Neutrophil (primary cell): Measurements from ENCODE around the gene KRTAP19-3.

Source experiments
- H3K27ac ChIP-seq: fragments of 200-600 bp; sonication (generic); 2 replicates; pipeline ENCODE4 v1.5.1; 2016; ENCODE audit warnings: mild to moderate bottlenecking, moderate library complexity
- H3K27me3 ChIP-seq: fragments of 200-600 bp; sonication (generic); 2 replicates; pipeline ENCODE4 v1.6.0; 2016; ENCODE audit warnings: mild to moderate bottlenecking
- H3K36me3 ChIP-seq: fragments of 200-600 bp; sonication (generic); 2 replicates; pipeline ENCODE4 v1.5.1; 2017
- H3K4me1 ChIP-seq, 2 experiments: fragments of 200-600 bp in 1 of 2; sonication (generic) in 1 of 2; 1 replicate in 1 of 2; 2 replicates in 1 of 2; pipeline versions ENCODE4 v1.5.1 to v1.6.1; 2013 to 2016; ENCODE audit warnings: low read depth in 1 of 2, low read length in 1 of 2, mild to moderate bottlenecking in 1 of 2, moderate library complexity in 1 of 2; ENCODE audit not compliant: control insufficient read depth in 1 of 2, insufficient read depth in 1 of 2
- H3K4me3 ChIP-seq, 2 experiments: fragments of 200-600 bp in 1 of 2; sonication (generic) in 1 of 2; 1 replicate in 1 of 2; 2 replicates in 1 of 2; pipeline ENCODE4 v1.5.1; 2013 to 2016; ENCODE audit warnings: low read depth in 1 of 2, low read length in 1 of 2, mild to moderate bottlenecking in 1 of 2, moderate library complexity in 1 of 2
- H3K9me3 ChIP-seq: fragments of 200-600 bp; sonication (generic); 2 replicates; pipeline ENCODE4 v1.5.1; 2016
- TF ChIP-seq, protein P1 (sequence below): fragments of 200-600 bp; sonication (generic); IDR thresholded peaks from 2 replicates; pipeline ENCODE4 v1.5.1; 2016; ENCODE audit warnings: antibody characterized with exemption

KRTAP19-3 gene

DNA sequence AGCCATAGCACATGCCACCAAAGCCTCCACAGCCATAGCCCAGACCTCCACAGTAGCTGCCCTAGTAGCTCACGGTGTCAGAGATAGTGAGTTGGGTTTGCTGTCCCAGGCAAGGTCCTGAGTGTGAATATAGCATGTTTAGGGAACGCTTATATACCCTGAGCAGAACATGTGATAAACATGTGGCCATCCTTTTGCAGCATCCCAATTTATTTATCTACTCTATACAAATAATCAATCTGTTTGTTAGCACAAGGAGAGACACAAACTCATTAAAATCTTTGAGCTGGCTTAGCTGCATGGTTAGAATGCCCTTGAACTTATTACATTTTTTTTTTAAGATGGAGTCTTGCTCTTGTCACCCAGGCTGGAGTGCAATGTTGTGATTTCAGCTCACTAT, 4.5 kb downstream of the KRTAP19-3 start, which contains the start of gene KRTAP19-2:
Gene KRTAP19-2, minus strand, starts transcription at position 101 of the 400 bp plus-strand sequence. Its CDS starts 88 bp downstream, at position 13.
- no peaks in the 10 kb centered on the region for H3K36me3 ChIP-seq
- no peak within 1 kb of the TSS for H3K4me3 ChIP-seq
- no peak within 1 kb of the TSS for H3K27ac ChIP-seq
- H3K27me3 ChIP-seq: no peaks in the 10 kb centered on the region
- no peaks in the 10 kb centered on the region for H3K4me1 ChIP-seq
- no peaks in the 10 kb centered on the region for H3K9me3 ChIP-seq
- TF ChIP-seq, protein P1, sequence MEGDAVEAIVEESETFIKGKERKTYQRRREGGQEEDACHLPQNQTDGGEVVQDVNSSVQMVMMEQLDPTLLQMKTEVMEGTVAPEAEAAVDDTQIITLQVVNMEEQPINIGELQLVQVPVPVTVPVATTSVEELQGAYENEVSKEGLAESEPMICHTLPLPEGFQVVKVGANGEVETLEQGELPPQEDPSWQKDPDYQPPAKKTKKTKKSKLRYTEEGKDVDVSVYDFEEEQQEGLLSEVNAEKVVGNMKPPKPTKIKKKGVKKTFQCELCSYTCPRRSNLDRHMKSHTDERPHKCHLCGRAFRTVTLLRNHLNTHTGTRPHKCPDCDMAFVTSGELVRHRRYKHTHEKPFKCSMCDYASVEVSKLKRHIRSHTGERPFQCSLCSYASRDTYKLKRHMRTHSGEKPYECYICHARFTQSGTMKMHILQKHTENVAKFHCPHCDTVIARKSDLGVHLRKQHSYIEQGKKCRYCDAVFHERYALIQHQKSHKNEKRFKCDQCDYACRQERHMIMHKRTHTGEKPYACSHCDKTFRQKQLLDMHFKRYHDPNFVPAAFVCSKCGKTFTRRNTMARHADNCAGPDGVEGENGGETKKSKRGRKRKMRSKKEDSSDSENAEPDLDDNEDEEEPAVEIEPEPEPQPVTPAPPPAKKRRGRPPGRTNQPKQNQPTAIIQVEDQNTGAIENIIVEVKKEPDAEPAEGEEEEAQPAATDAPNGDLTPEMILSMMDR: no peak

DNA sequence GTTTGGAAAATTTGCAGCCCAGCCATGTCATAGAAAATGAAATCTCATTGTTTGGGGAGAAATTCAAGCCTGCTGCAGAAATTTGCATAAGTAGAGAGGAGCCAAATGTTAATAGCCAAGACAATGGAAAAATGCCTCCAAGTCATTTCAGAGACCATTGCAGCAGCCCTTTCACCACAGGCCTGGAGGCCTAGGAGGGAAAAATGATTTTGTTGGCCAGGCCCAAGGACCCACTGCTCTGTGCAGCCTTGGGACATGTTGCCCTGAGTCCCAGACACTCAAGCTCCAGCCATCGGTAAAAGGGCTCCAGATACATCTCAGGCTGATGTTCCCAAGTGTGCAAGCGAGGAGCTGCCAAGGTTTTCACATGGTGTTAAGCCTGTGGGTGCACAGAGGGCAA, 5.6 kb downstream of the KRTAP19-3 start:
- H3K27me3 ChIP-seq: no peaks in the 10 kb centered on the region
- H3K9me3 ChIP-seq: no peaks in the 10 kb centered on the region
- no peak overlapping the region for H3K27ac ChIP-seq
- TF ChIP-seq, protein P1: no peak
- H3K4me3 ChIP-seq: no peak overlapping the region
- H3K4me1 ChIP-seq: no peaks in the 10 kb centered on the region
- no peaks in the 10 kb centered on the region for H3K36me3 ChIP-seq

DNA sequence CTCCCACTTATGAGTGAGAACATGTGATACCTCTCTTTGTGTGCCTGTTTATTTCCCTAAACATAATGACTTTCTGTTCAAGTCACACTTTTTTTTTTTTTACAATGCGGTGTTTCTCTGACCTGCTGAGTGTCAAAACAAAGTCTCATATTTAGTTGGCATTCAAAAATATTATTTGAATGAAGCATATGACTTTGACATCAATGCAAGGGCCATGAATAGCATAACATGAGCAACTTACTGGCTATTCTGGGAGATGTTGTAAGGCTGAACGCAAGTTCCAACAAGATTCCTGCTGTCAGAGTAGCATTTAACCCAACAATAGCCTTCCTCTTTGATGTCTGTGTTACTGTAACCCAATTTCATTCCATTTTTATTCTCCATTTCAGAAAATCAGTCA, 9.7 kb downstream of the KRTAP19-3 start:
- TF ChIP-seq, protein P1: no peak
- H3K27ac ChIP-seq: no peak overlapping the region

DNA sequence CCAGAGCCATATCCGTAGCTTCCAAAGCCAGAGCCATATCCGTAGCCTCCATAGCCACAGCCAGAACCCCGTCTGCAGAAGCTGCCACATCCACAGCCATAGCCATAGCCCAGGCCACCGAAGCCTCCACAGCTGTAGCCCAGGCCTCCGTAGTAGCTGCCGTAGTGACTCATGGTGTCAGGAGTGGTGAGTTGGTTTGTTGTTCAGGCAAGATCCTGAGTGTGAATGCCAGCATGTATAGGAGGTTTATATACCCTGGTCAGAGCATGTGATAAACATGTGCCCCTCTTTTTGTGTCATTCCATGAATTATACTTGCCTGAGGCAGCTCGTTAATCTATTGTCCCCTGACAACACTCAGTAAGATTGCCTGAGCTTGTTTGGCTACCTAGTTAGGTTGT, 11.7 kb downstream of the KRTAP19-3 start, which contains the start of gene KRTAP19-1:
Gene KRTAP19-1, minus strand, starts transcription at position 223 of the 400 bp plus-strand sequence. Its CDS starts 50 bp downstream, at position 173.
- Histone ChIP-seq H3K9me3 (no peaks in the 10 kb centered on the region), H3K27me3 (no peaks in the 10 kb centered on the region), H3K36me3 (no peaks in the 10 kb centered on the region), H3K4me1 (no peaks in the 10 kb centered on the region), H3K4me3 (no peak within 1 kb of the TSS), H3K27ac (no peak within 1 kb of the TSS)
- TF ChIP-seq, protein P1: no peak

More for the DNA sequence above, 9.7 kb downstream of the KRTAP19-3 start:
- Histone ChIP-seq H3K4me3 (no peak overlapping the region), H3K9me3 (no peaks in the 10 kb centered on the region), H3K27me3 (no peaks in the 10 kb centered on the region), H3K4me1 (no peaks in the 10 kb centered on the region), H3K36me3 (no peaks in the 10 kb centered on the region)

DNA sequence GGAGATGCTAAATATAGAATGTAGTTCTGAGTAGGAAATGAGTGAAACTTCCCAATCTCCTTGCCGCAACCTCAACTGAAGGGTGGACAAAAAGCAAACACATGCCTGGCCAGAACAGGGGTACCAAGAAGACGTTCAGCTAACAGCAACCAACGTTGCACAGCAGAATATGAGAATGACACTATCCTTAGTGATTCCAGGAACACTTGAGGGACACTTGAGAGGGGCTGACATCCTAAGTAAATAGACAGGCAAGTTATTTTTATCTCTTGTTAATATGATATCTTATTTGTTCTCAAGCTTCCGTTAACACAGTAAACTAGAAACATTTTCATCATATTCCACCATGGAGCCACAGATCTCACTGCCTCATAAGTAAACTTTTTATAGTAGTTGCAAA, 12.6 kb downstream of the KRTAP19-3 start:
- no peaks in the 10 kb centered on the region for H3K36me3 ChIP-seq
- H3K27me3 ChIP-seq: no peaks in the 10 kb centered on the region
- H3K9me3 ChIP-seq: no peaks in the 10 kb centered on the region
- H3K27ac ChIP-seq: no peak overlapping the region
- no peak overlapping the region for H3K4me3 ChIP-seq
- no peaks in the 10 kb centered on the region for H3K4me1 ChIP-seq
- TF ChIP-seq, protein P1: no peak

DNA sequence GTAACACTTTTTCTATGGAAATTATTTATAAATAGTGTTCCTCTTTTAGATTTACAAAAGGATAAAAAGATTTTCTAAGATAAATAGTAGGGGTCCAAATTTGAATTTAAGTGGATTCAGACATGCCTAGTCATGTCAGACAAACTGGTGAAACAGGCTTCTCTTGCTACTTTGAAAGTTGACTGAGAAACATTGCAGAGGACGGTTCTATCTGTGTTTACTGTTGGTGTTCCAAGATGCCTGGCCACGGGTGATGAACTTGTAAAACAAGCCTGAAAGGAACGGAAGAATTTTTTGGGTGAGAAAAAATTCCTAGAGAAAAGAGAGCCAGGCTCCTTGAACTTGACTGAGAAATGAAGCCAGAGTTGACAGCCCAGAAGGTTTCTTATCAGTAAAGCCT, 13.8 kb downstream of the KRTAP19-3 start:
- Histone ChIP-seq H3K27me3 (no peaks in the 10 kb centered on the region), H3K27ac (no peak overlapping the region), H3K9me3 (no peaks in the 10 kb centered on the region), H3K4me1 (no peaks in the 10 kb centered on the region), H3K4me3 (no peak overlapping the region), H3K36me3 (no peaks in the 10 kb centered on the region)
- TF ChIP-seq, protein P1: no peak
